GM19239 (cell line): ENCODE results near the gene GCM1.
"Not testable (repeated sequence)": the region's sequence is repeated elsewhere in the genome, so short reads cannot be mapped to it uniquely, and the experiment has no call there.

Source experiments
- DNase-seq: peaks from one replicate; pipeline ENCODE4 v3.0.0; 2011; ENCODE audit warnings: low spot score; ENCODE audit not compliant: insufficient read length
- FAIRE-seq: peaks from 2 replicates; lab custom pipeline; 2011; peaks lifted over from hg19 to GRCh38; lab: Jason Lieb, UNC

GCM1 gene

GRCh38 chr6:53148684-53149083, at the start of gene GCM1:
Gene GCM1, minus strand, starts transcription at chr6:53148841. Its CDS starts 3,209 bp downstream, at chr6:53145632.
- no peak for DNase-seq
- FAIRE-seq = no peak

- FAIRE-seq (no peak), DNase-seq (no peak)
These were observed 48.9 kb upstream of the GCM1 start for GRCh38 chr6:53197553-53197952.

GRCh38 chr6:53195048-53195447, 46.4 kb upstream of the GCM1 start:
- FAIRE-seq = no peak
- DNase-seq = no peak

- FAIRE-seq (no peak), DNase-seq (no peak)
These were observed 44.1 kb upstream of the GCM1 start for GRCh38 chr6:53192682-53193188.

GRCh38 chr6:53189554-53189953, 40.9 kb upstream of the GCM1 start:
- FAIRE-seq = no peak
- no peak for DNase-seq

GRCh38 chr6:53188833-53189232, 40.2 kb upstream of the GCM1 start:
- no peak for FAIRE-seq

GRCh38 chr6:53180678-53181077, 32.0 kb upstream of the GCM1 start:
- FAIRE-seq (no peak), DNase-seq (no peak)

More at GRCh38 chr6:53188833-53189232, 40.2 kb upstream of the GCM1 start:
- no peak for DNase-seq

- no peak for FAIRE-seq
- DNase-seq = no peak
These were observed 31.5 kb upstream of the GCM1 start for GRCh38 chr6:53179961-53180651.

GRCh38 chr6:53178837-53179432, 30.3 kb upstream of the GCM1 start:
- DNase-seq (no peak), FAIRE-seq (no peak)

- no peak for FAIRE-seq
- no peak for DNase-seq
These were observed 26.4 kb upstream of the GCM1 start for GRCh38 chr6:53175027-53175426.

GRCh38 chr6:53172468-53172803, 23.8 kb upstream of the GCM1 start:
- no peak for FAIRE-seq
- DNase-seq = no peak

- peak; percentile 91 for FAIRE-seq
These were observed 23.2 kb upstream of the GCM1 start for GRCh38 chr6:53171605-53172467.

GRCh38 chr6:53168516-53169267, 20.1 kb upstream of the GCM1 start:
- FAIRE-seq = no peak
- DNase-seq = no peak

More at GRCh38 chr6:53171605-53172467, 23.2 kb upstream of the GCM1 start:
- peak; percentile 60 for DNase-seq

GRCh38 chr6:53165293-53165692, 16.7 kb upstream of the GCM1 start:
- DNase-seq = no peak
- FAIRE-seq = no peak

GRCh38 chr6:53162606-53163005, 14.0 kb upstream of the GCM1 start:
- FAIRE-seq = no peak

GRCh38 chr6:53161481-53162009, 12.9 kb upstream of the GCM1 start:
- DNase-seq (no peak), FAIRE-seq (no peak)

More at GRCh38 chr6:53162606-53163005, 14.0 kb upstream of the GCM1 start:
- no peak for DNase-seq

GRCh38 chr6:53159558-53159957, 10.9 kb upstream of the GCM1 start:
- no peak for DNase-seq
- FAIRE-seq = no peak

GRCh38 chr6:53158076-53158475, 9.4 kb upstream of the GCM1 start:
- not testable (repeated sequence) for FAIRE-seq

GRCh38 chr6:53155279-53155678, 6.6 kb upstream of the GCM1 start:
- DNase-seq, FAIRE-seq: not testable (repeated sequence)

More at GRCh38 chr6:53158076-53158475, 9.4 kb upstream of the GCM1 start:
- DNase-seq = not testable (repeated sequence)

GRCh38 chr6:53154794-53155193, 6.2 kb upstream of the GCM1 start:
- FAIRE-seq = no peak
- no peak for DNase-seq
